Tongue (tissue), 2 donors: ENCODE results near the gene CABLES2. TPM values are rescaled to one million over a fixed set of nuclear protein-coding genes. Genes with fewer than 3 reads are reported as not detected.

ENCODE experiments used
- DNase-seq: peaks from one replicate; pipeline ENCODE4 v3.0.0-alpha.2; 2015
- total RNA-seq: library from RNA; depleted of rRNA; stranded (reverse); fragments of >200 nt; gene quantifications from one replicate; pipeline ENCODE4 v1.2.3, GENCODE V29; 2014

Gene CABLES2
- total RNA-seq, 1 donor from 2014 or later, result 2.1 TPM

DNA sequence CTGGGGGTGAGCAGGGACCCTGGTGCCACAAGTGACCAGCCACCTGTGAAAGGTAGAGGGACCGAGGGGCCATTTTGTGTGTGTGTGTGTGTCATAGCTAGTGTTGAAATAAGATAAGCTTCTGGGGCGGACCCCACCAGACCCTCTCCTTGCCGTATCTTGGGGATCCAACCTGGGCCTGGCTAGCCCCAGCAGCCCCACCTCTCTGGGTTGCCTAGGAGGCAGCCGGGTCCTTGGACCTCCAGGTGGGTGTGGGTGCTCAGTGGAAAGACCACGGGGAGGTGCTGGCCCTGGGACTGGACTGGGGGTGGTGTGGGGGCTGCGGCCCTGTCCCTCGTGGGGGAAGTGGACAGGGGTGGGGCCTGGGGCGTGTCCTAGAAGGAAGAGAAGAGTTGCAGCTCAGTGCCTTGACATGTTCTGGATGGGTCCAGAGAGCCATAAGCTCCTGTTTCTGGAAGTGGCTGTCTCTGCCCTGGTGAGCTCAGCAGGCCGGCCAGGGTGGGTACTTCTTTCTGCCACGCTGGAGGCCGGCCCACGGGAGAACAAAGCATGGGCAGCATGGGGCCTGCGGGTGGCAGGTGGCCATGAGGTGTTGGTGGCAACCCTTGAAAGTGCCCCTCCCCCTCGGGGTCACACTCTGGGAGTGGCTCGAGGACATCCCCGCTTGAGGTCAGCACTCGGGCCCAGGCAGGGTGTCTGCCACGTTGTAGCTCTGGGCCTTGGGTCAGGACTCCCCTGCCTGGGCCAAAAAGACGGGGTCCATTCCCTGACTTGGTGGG, 11.8 kb upstream of the CABLES2 start:
- DNase-seq, result no peak

DNA sequence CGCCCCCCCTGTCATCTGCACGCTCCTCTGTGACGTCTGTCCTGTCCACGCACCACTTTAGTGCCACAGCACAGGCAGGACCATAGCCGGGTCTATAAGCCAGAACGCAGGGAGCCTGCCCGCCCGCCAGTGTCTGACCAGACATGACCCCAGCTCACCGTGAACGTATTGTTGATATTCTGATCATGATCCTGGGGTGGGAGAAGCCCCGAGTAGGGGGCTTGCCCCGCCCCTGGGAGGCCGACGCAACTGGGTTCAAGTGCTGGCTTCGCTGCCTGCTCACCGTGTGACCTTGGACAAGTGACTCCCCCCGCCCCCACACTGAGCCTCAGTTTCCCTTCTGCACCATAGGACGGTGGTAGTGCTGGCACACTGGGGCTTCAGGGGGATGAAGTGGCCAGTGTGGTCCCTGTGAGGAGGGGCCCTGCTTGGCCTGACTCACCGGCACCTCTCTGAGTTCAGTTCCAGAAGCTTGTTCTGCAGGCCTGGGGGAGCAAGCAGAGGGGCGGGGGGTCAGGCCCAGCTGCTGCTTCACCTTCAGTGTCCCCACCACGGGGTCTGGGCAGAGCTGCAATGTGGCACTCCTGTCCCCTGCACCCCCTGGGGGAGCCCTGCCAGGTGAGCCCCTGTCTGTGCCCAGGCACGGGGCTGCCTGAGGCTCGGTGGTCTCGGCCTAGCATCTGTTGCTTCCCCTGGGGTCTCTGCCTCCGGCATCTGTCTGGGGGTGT, 11.1 kb upstream of the CABLES2 start:
- no peak for DNase-seq

GRCh38 chr20:62416651-62417637, 9.9 kb upstream of the CABLES2 start:
- no peak for DNase-seq

GRCh38 chr20:62415354-62416111, 8.4 kb upstream of the CABLES2 start:
- no peak for DNase-seq

DNA sequence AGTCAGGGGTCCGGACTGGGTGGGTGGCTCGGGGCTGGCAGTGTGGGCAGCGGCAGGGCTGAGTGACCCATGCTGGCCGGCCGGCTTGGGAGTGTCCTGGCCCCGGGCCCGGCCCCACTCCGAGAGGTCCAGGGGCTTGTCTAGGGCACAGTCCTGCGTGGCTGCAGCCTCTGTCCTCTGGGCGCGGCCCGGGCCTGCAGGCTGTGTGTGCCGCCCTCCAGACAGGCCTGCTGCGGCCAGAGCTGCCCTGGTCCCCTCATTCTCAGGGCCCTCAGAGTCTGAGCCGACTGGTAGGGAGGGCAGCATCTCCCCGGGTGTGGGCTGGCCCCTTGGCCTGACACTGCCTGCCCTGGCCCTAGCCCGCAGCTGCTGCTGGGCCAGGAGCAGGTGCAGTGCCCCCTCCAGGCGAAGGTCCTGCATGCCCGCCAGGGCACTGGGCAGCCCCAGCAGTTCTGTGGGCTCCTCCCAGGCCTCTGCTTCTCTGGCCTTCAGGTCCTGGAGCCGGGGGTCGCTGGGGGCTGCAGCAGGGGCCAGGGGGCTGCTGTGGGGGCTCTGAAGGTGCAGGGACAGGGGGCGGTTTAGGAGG, 6.9 kb upstream of the CABLES2 start:
- no peak for DNase-seq

GRCh38 chr20:62413025-62413570, 6.0 kb upstream of the CABLES2 start:
- DNase-seq, result no peak

- no peak for DNase-seq
Measured at GRCh38 chr20:62412194-62413024, 5.3 kb upstream of the CABLES2 start.

- no peak for DNase-seq
Measured at GRCh38 chr20:62411479-62412193, 4.6 kb upstream of the CABLES2 start.

GRCh38 chr20:62410746-62411478, 3.8 kb upstream of the CABLES2 start:
- no peak for DNase-seq

DNA sequence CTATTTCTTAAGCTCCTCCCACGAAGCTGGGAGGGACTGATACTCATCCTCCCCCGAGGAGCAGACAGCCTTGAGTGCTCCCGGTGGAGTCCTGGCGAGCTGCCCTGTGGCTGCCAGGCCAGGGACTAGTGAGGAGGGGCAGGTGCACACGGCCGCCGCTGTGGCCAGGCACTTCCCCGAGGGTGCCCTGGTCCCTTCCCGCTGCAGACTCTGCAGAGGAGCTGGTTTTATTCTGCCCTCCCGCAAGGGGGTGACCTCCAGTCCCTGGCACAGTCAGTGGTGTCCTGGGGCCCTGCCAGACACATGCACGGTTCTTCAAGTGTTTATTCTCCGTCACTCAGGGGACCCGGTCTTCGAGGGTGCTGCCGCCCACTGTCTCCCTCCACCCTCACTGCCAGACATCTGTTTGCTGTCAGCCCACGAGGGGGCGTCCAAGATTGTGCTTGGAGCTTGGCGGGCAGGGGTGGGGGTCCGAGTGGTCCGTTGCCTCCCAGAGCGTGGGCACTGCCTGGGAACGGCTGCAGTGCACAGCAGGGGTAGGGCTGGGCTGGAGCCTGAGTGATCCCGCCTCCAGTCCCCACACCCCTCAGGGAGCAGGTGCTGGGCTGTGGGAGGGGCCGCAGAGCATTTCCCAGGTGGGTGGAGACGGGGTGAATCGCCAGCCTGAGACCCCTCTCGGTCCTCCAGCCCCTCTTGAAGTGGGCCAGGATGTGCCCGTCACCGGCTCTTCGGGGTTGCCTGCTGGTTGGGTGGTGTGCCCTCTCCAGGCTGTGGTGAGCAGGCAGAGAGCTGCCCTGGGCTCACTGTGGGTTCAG, 3.1 kb upstream of the CABLES2 start:
- peak; percentile 65 for DNase-seq

GRCh38 chr20:62409086-62409853, 2.2 kb upstream of the CABLES2 start:
- DNase-seq, result no peak

DNA sequence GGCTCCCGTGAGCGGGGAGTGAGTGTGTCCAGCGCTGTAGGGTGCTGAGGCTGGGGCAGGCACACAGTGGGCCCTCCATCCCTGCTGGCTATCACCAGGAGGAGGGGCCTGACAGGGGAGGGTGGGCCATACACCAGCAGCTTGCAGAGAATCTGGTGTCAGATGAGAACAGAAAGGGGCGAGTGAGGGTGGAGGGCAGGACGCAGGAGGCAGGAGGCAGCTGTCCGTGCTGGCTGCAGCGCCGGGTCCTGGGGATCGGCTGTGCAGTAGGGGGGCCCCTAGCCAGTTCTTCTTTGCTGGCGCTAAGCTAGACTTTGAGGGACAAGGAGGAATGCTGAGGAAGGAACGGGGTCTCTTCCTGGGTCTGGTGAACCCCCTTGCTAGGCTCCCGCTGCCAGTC, 1.6 kb upstream of the CABLES2 start:
- DNase-seq, result peak; percentile 54

- DNase-seq, result no peak
Measured at GRCh38 chr20:62408055-62408454, 970 bp upstream of the CABLES2 start.

GRCh38 chr20:62406635-62407176, 379 bp downstream of the CABLES2 start:
- no peak for DNase-seq

DNA sequence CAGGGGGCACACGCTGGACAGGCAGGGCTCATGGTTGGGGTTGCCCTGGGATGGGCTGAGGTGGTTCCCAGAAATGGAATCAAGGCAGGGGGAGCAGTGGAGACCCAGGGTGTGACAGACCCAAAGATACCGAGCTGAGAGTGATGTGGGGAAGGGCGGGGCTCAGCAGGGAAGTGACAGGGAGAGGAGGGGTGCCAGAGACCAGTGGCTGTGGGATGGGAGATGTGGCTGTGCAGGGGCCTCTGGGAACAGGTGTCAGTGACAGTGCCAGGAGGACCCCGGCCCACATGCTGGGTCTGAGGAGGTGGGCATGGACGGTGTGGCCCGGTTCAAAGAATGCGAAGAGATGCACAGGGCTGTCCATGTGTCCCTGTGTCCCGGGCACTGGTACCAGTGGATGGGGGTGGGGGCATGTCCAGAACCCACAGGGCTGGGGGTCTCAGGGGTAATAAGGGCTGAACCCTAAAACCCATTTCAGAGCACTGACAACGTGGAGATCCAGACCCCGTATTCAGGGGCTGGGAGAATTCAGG, 1.0 kb downstream of the CABLES2 start:
- DNase-seq, result no peak
